Measurements from ENCODE around the gene PTPN1. TPM values are rescaled to one million over a fixed set of nuclear protein-coding genes. Genes with fewer than 3 reads are reported as not detected.

PTPN1 gene
- total RNA-seq, 1 donor from 2014 or later = 8.4 TPM

- no peak overlapping the region for H3K4me3 ChIP-seq (ENCODE audit: low read length in 3 of 3)
- H3K36me3 ChIP-seq (ENCODE audit: control insufficient read depth in 3 of 3, insufficient read depth in 3 of 3, low read length in 3 of 3) = no peaks in the 10 kb centered on the region
- H3K27me3 ChIP-seq (ENCODE audit: control insufficient read depth in 3 of 3, insufficient read depth in 3 of 3, low read length in 3 of 3) = no peaks in the 10 kb centered on the region
- no peaks in the 10 kb centered on the region for H3K9me3 ChIP-seq (ENCODE audit: control insufficient read depth in 3 of 3, low read length in 3 of 3)
- H3K9ac ChIP-seq (ENCODE audit: low read depth in 1 of 3, low read length in 3 of 3) = no peak overlapping the region
- no peak overlapping the region for H3K27ac ChIP-seq (ENCODE audit: low read depth, low read length)
- H3K4me1 ChIP-seq (ENCODE audit: control insufficient read depth in 3 of 3, insufficient read depth in 3 of 3, low read length in 3 of 3) = peaks cover 11 to 18% (median 12%) of the 10 kb centered on the region in 3 donors
Observed at GRCh38 chr20:50629670-50630045, 119.5 kb downstream of the PTPN1 start.

- peaks cover 8 to 17% (median 9%) of the 10 kb centered on the region in 3 donors for H3K4me1 ChIP-seq (ENCODE audit: control insufficient read depth in 3 of 3, insufficient read depth in 3 of 3, low read length in 3 of 3)
- H3K36me3 ChIP-seq (ENCODE audit: control insufficient read depth in 3 of 3, insufficient read depth in 3 of 3, low read length in 3 of 3) = no peaks in the 10 kb centered on the region
- H3K9ac ChIP-seq (ENCODE audit: low read depth in 1 of 3, low read length in 3 of 3) = no peak overlapping the region
Observed at GRCh38 chr20:50630578-50631263, 120.5 kb downstream of the PTPN1 start.

GRCh38 chr20:50632236-50632635 lies 122.1 kb downstream of the PTPN1 start:
- no peaks in the 10 kb centered on the region for H3K9me3 ChIP-seq (ENCODE audit: control insufficient read depth in 3 of 3, low read length in 3 of 3)
- no peaks in the 10 kb centered on the region for H3K27me3 ChIP-seq (ENCODE audit: control insufficient read depth in 3 of 3, insufficient read depth in 3 of 3, low read length in 3 of 3)
- no peak overlapping the region for H3K9ac ChIP-seq (ENCODE audit: low read depth in 1 of 3, low read length in 3 of 3)
- H3K4me1 ChIP-seq (ENCODE audit: control insufficient read depth in 3 of 3, insufficient read depth in 3 of 3, low read length in 3 of 3) = peaks cover 8 to 18% (median 14%) of the 10 kb centered on the region in 3 donors
- H3K27ac ChIP-seq (ENCODE audit: low read depth, low read length) = no peak overlapping the region
- H3K4me3 ChIP-seq (ENCODE audit: low read length in 3 of 3) = no peak overlapping the region
- H3K36me3 ChIP-seq (ENCODE audit: control insufficient read depth in 3 of 3, insufficient read depth in 3 of 3, low read length in 3 of 3) = no peaks in the 10 kb centered on the region

More at GRCh38 chr20:50630578-50631263, 120.5 kb downstream of the PTPN1 start:
- no peaks in the 10 kb centered on the region for H3K27me3 ChIP-seq (ENCODE audit: control insufficient read depth in 3 of 3, insufficient read depth in 3 of 3, low read length in 3 of 3)
- H3K4me3 ChIP-seq (ENCODE audit: low read length in 3 of 3) = no peak overlapping the region
- H3K27ac ChIP-seq (ENCODE audit: low read depth, low read length) = no peak overlapping the region
- no peaks in the 10 kb centered on the region for H3K9me3 ChIP-seq (ENCODE audit: control insufficient read depth in 3 of 3, low read length in 3 of 3)

GRCh38 chr20:50632701-50633100 lies 122.5 kb downstream of the PTPN1 start:
- H3K9me3 ChIP-seq (ENCODE audit: control insufficient read depth in 3 of 3, low read length in 3 of 3) = no peaks in the 10 kb centered on the region
- no peak overlapping the region for H3K27ac ChIP-seq (ENCODE audit: low read depth, low read length)
- no peaks in the 10 kb centered on the region for H3K36me3 ChIP-seq (ENCODE audit: control insufficient read depth in 3 of 3, insufficient read depth in 3 of 3, low read length in 3 of 3)
- H3K27me3 ChIP-seq (ENCODE audit: control insufficient read depth in 3 of 3, insufficient read depth in 3 of 3, low read length in 3 of 3) = no peaks in the 10 kb centered on the region
- peaks cover 8 to 18% (median 14%) of the 10 kb centered on the region in 3 donors for H3K4me1 ChIP-seq (ENCODE audit: control insufficient read depth in 3 of 3, insufficient read depth in 3 of 3, low read length in 3 of 3)
- no peak overlapping the region for H3K4me3 ChIP-seq (ENCODE audit: low read length in 3 of 3)
- no peak overlapping the region for H3K9ac ChIP-seq (ENCODE audit: low read depth in 1 of 3, low read length in 3 of 3)

- peaks cover 8 to 18% (median 14%) of the 10 kb centered on the region in 3 donors for H3K4me1 ChIP-seq (ENCODE audit: control insufficient read depth in 3 of 3, insufficient read depth in 3 of 3, low read length in 3 of 3)
- H3K9ac ChIP-seq (ENCODE audit: low read depth in 1 of 3, low read length in 3 of 3) = no peak overlapping the region
- H3K9me3 ChIP-seq (ENCODE audit: control insufficient read depth in 3 of 3, low read length in 3 of 3) = no peaks in the 10 kb centered on the region
- H3K27ac ChIP-seq (ENCODE audit: low read depth, low read length) = no peak overlapping the region
- H3K4me3 ChIP-seq (ENCODE audit: low read length in 3 of 3) = no peak overlapping the region
- H3K27me3 ChIP-seq (ENCODE audit: control insufficient read depth in 3 of 3, insufficient read depth in 3 of 3, low read length in 3 of 3) = no peaks in the 10 kb centered on the region
- no peaks in the 10 kb centered on the region for H3K36me3 ChIP-seq (ENCODE audit: control insufficient read depth in 3 of 3, insufficient read depth in 3 of 3, low read length in 3 of 3)
Observed at GRCh38 chr20:50633361-50633760, 123.2 kb downstream of the PTPN1 start.

GRCh38 chr20:50634191-50634590 lies 124.0 kb downstream of the PTPN1 start:
- Histone ChIP-seq H3K27ac (ENCODE audit: low read depth, low read length) (no peak overlapping the region), H3K9me3 (ENCODE audit: control insufficient read depth in 3 of 3, low read length in 3 of 3) (no peaks in the 10 kb centered on the region), H3K4me3 (ENCODE audit: low read length in 3 of 3) (no peak overlapping the region), H3K27me3 (ENCODE audit: control insufficient read depth in 3 of 3, insufficient read depth in 3 of 3, low read length in 3 of 3) (no peaks in the 10 kb centered on the region), H3K9ac (ENCODE audit: low read depth in 1 of 3, low read length in 3 of 3) (no peak overlapping the region), H3K36me3 (ENCODE audit: control insufficient read depth in 3 of 3, insufficient read depth in 3 of 3, low read length in 3 of 3) (no peaks in the 10 kb centered on the region), H3K4me1 (ENCODE audit: control insufficient read depth in 3 of 3, insufficient read depth in 3 of 3, low read length in 3 of 3) (peaks cover 8 to 15% (median 14%) of the 10 kb centered on the region in 3 donors)

Small RNAs within 50 kb of the gene (small RNA-seq; reads per million reads assigned to genes)
- gene COX6CP2 = not detected
- gene MIR1302-5 = not detected
- not detected for gene MIR645
- not detected for gene RF00019

Other genes starting within 250 kb of the PTPN1 start
- 2.6 TPM for gene RIPOR3, start 181.2 kb downstream of the PTPN1 start, total RNA-seq
- 0.52 TPM for gene PARD6B, start 221.2 kb downstream of the PTPN1 start, total RNA-seq

Data from skeletal muscle tissue (tissue), 5 donors.